GM23338 (cell line): ENCODE data around the gene IL22RA2. TPM values are rescaled to one million over a fixed set of nuclear protein-coding genes. Genes with fewer than 3 reads are reported as not detected.

ENCODE experiments used
- ATAC-seq: fragments of 200-7000 bp; cut with Tn5 transposase; 3 replicates; pipeline ENCODE4 v1.9.1; 2020
- DNase-seq: peaks from one replicate; pipeline ENCODE4 v3.0.0-alpha.2; 2015; ENCODE audit warnings: low spot score
- H2AFZ ChIP-seq: fragments of 200-600 bp; sonication (generic); 2 replicates; pipeline ENCODE4 v1.8.0; 2016; ENCODE audit warnings: antibody characterized with exemption, mild to moderate bottlenecking, moderate library complexity
- H3F3A ChIP-seq: fragments of 200-600 bp; sonication (generic); replicated peaks from 2 replicates; pipeline ENCODE4 v1.8.0; 2017; ENCODE audit warnings: antibody characterized with exemption, mixed run types, low read depth
- H3K27ac ChIP-seq: fragments of 200-600 bp; sonication (generic); 2 replicates; pipeline ENCODE4 v1.6.1; 2016; ENCODE audit warnings: low read depth
- H3K27me3 ChIP-seq: fragments of 200-600 bp; sonication (generic); 2 replicates; pipeline ENCODE4 v1.8.0; 2016; ENCODE audit warnings: mild to moderate bottlenecking, mixed run types, moderate library complexity; ENCODE audit not compliant: insufficient read depth
- H3K36me3 ChIP-seq: fragments of 200-600 bp; sonication (generic); 2 replicates; pipeline ENCODE4 v1.8.0; 2016; ENCODE audit warnings: mild to moderate bottlenecking; ENCODE audit not compliant: insufficient read depth
- H3K4me1 ChIP-seq: fragments of 200-600 bp; sonication (generic); 2 replicates; pipeline ENCODE4 v1.8.0; 2016; ENCODE audit warnings: mild to moderate bottlenecking, moderate library complexity; ENCODE audit not compliant: insufficient read depth
- H3K4me2 ChIP-seq: fragments of 200-600 bp; sonication (generic); 2 replicates; pipeline ENCODE4 v1.7.1; 2017; ENCODE audit warnings: mixed run types
- H3K4me3 ChIP-seq: fragments of 200-600 bp; sonication (generic); 2 replicates; pipeline ENCODE4 v1.6.1; 2016; ENCODE audit warnings: mixed run types
- H3K79me2 ChIP-seq: fragments of 200-600 bp; sonication (generic); replicated peaks from 2 replicates; pipeline ENCODE4 v1.8.0; 2017; ENCODE audit warnings: mild to moderate bottlenecking; ENCODE audit not compliant: insufficient read depth
- H3K9me2 ChIP-seq: fragments of 200-600 bp; sonication (generic); 2 replicates; pipeline ENCODE4 v1.8.0; 2017; ENCODE audit not compliant: insufficient read depth
- H4K20me1 ChIP-seq: fragments of 200-600 bp; sonication (generic); replicated peaks from 2 replicates; pipeline ENCODE4 v1.8.0; 2017; ENCODE audit warnings: mild to moderate bottlenecking; ENCODE audit not compliant: insufficient read depth
- H3K27ac Mint-ChIP-seq: 2 replicates; pipeline ENCODE4 v1.8.0; 2020; ENCODE audit warnings: inconsistent platforms, mild to moderate bottlenecking, moderate library complexity, mixed read lengths
- H3K27me3 Mint-ChIP-seq: 3 replicates; pipeline ENCODE4 v1.8.0; 2022; ENCODE audit warnings: low read depth, mild to moderate bottlenecking, moderate library complexity, mixed read lengths, inconsistent platforms; ENCODE audit not compliant: insufficient read depth, poor library complexity
- H3K36me3 Mint-ChIP-seq: 3 replicates; pipeline ENCODE4 v1.8.0; 2021; ENCODE audit warnings: low read depth, mild to moderate bottlenecking, inconsistent platforms, moderate library complexity, mixed read lengths
- H3K4me1 Mint-ChIP-seq: 3 replicates; pipeline ENCODE4 v1.8.0; 2020; ENCODE audit warnings: mild to moderate bottlenecking, inconsistent platforms, mixed read lengths
- H3K4me3 Mint-ChIP-seq: 3 replicates; pipeline ENCODE4 v1.8.0; 2021; ENCODE audit warnings: moderate library complexity, mild to moderate bottlenecking, inconsistent platforms, mixed read lengths
- H3K9me3 Mint-ChIP-seq: 3 replicates; pipeline ENCODE4 v1.8.0; 2020; ENCODE audit warnings: moderate library complexity, mild to moderate bottlenecking, inconsistent platforms, mixed read lengths
- CREB1 ChIP-seq: fragments of 250-450 bp; sonication (Bioruptor Pico); IDR thresholded peaks from 2 replicates; pipeline ENCODE4 v1.5.0; 2020; ENCODE audit warnings: low read depth, mild to moderate bottlenecking, moderate library complexity
- CTCF ChIP-seq, 2 experiments: fragments of 200-600 bp in 1 of 2; sonication (generic) in 1 of 2; conservative IDR thresholded peaks; 2 replicates each; pipeline versions ENCODE4 v1.5.1 to v1.6.1; 2016 to 2017; ENCODE audit warnings: antibody characterized with exemption in 2 of 2, low read depth in 2 of 2, mild to moderate bottlenecking in 2 of 2, moderate library complexity in 1 of 2
- ETS1 ChIP-seq: IDR thresholded peaks from 2 replicates; pipeline ENCODE4 v1.6.1; 2016; ENCODE audit warnings: antibody characterized with exemption
- EZH2 ChIP-seq: fragments of 200-600 bp; sonication (generic); IDR thresholded peaks from one replicate; pipeline ENCODE4 v1.8.0; 2017; ENCODE audit warnings: antibody characterized with exemption, mild to moderate bottlenecking, low read depth; ENCODE audit not compliant: unreplicated experiment
- EZH2phosphoT487 ChIP-seq: fragments of 200-600 bp; sonication (generic); IDR thresholded peaks from one replicate; pipeline ENCODE4 v1.8.1; 2018; ENCODE audit warnings: antibody characterized with exemption; ENCODE audit not compliant: unreplicated experiment
- JUNB ChIP-seq: IDR thresholded peaks from one replicate; pipeline ENCODE4 v1.6.1; 2016; ENCODE audit warnings: antibody characterized with exemption; ENCODE audit not compliant: unreplicated experiment
- NANOG ChIP-seq: IDR thresholded peaks from 2 replicates; pipeline ENCODE4 v1.6.1; 2016; ENCODE audit warnings: antibody characterized with exemption, borderline replicate concordance
- POLR2AphosphoS5 ChIP-seq: IDR thresholded peaks from 2 replicates; pipeline ENCODE4 v1.6.1; 2016; ENCODE audit warnings: antibody characterized with exemption, low read depth
- STAT1 ChIP-seq: IDR thresholded peaks from one replicate; pipeline ENCODE4 v1.6.1; 2016; ENCODE audit warnings: antibody characterized with exemption; ENCODE audit not compliant: unreplicated experiment
- ZNF114 ChIP-seq: fragments of 250-450 bp; sonication (Bioruptor Pico); IDR thresholded peaks from 2 replicates; pipeline ENCODE4 v1.5.0; 2020; ENCODE audit warnings: mild to moderate bottlenecking, moderate library complexity
- ZNF331 ChIP-seq: fragments of 250-450 bp; sonication (Bioruptor Pico); IDR thresholded peaks from 2 replicates; pipeline ENCODE4 v1.5.0; 2020; ENCODE audit warnings: low read depth, mild to moderate bottlenecking, moderate library complexity
- polyA plus RNA-seq: library from polyadenylated mRNA; unstranded; fragments of >200 nt; fragmentation: Nextera tagmentation; extraction: Ambion mirVana; gene quantifications from 2 replicates; pipeline ENCODE4 v1.2.1, GENCODE V29; 2016
- total RNA-seq: library from RNA; depleted of rRNA; stranded (reverse); fragments of >200 nt; shearing (Covaris generic); gene quantifications from 2 replicates; pipeline ENCODE4 v1.2.3, GENCODE V29; 2014
- TF ChIP-seq, protein P1 (sequence below): IDR thresholded peaks from one replicate; pipeline ENCODE4 v1.6.1; 2018; ENCODE audit warnings: antibody characterized with exemption; ENCODE audit not compliant: unreplicated experiment
- TF ChIP-seq, protein P2 (sequence below): fragments of 250-450 bp; sonication (Bioruptor Pico); IDR thresholded peaks from 2 replicates; pipeline ENCODE4 v1.5.0; 2020; ENCODE audit warnings: mild to moderate bottlenecking, moderate library complexity

Gene IL22RA2
- total and polyA plus RNA-seq, 2 experiments from 2014 or later = not detected

- Histone ChIP-seq H3K27me3 (no peaks in the 10 kb centered on the region), H3K4me3 (no peak overlapping the region), H3K4me2 (no peak overlapping the region), H3K36me3 (peaks cover 7% of the 10 kb centered on the region; the same call in 1 of the 2 replicates), H4K20me1 (no peaks in the 10 kb centered on the region), H3F3A (no peaks in the 10 kb centered on the region), H3K9me2 (peaks cover 18% of the 10 kb centered on the region), H2AFZ (no peak overlapping the region; the same call in 1 of the 2 replicates), H3K4me1 (no peaks in the 10 kb centered on the region), H3K79me2 (no peaks in the 10 kb centered on the region), H3K27ac (no peak overlapping the region)
- no peak for ATAC-seq
- TF ChIP-seq CTCF (conservative IDR thresholded peaks at IDR 0.05; ENCODE audit: low read depth in 2 of 2) (no peak), EZH2phosphoT487 (no peak), STAT1 (no peak), CREB1 (no peak), ZNF331 (no peak), EZH2 (no peak), ETS1 (no peak), ZNF114 (CRISPR knock-in tag) (no peak), POLR2AphosphoS5 (no peak), NANOG (no peak), JUNB (no peak)
- TF ChIP-seq, protein P1, sequence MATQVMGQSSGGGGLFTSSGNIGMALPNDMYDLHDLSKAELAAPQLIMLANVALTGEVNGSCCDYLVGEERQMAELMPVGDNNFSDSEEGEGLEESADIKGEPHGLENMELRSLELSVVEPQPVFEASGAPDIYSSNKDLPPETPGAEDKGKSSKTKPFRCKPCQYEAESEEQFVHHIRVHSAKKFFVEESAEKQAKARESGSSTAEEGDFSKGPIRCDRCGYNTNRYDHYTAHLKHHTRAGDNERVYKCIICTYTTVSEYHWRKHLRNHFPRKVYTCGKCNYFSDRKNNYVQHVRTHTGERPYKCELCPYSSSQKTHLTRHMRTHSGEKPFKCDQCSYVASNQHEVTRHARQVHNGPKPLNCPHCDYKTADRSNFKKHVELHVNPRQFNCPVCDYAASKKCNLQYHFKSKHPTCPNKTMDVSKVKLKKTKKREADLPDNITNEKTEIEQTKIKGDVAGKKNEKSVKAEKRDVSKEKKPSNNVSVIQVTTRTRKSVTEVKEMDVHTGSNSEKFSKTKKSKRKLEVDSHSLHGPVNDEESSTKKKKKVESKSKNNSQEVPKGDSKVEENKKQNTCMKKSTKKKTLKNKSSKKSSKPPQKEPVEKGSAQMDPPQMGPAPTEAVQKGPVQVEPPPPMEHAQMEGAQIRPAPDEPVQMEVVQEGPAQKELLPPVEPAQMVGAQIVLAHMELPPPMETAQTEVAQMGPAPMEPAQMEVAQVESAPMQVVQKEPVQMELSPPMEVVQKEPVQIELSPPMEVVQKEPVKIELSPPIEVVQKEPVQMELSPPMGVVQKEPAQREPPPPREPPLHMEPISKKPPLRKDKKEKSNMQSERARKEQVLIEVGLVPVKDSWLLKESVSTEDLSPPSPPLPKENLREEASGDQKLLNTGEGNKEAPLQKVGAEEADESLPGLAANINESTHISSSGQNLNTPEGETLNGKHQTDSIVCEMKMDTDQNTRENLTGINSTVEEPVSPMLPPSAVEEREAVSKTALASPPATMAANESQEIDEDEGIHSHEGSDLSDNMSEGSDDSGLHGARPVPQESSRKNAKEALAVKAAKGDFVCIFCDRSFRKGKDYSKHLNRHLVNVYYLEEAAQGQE = no peak
- TF ChIP-seq, protein P2, sequence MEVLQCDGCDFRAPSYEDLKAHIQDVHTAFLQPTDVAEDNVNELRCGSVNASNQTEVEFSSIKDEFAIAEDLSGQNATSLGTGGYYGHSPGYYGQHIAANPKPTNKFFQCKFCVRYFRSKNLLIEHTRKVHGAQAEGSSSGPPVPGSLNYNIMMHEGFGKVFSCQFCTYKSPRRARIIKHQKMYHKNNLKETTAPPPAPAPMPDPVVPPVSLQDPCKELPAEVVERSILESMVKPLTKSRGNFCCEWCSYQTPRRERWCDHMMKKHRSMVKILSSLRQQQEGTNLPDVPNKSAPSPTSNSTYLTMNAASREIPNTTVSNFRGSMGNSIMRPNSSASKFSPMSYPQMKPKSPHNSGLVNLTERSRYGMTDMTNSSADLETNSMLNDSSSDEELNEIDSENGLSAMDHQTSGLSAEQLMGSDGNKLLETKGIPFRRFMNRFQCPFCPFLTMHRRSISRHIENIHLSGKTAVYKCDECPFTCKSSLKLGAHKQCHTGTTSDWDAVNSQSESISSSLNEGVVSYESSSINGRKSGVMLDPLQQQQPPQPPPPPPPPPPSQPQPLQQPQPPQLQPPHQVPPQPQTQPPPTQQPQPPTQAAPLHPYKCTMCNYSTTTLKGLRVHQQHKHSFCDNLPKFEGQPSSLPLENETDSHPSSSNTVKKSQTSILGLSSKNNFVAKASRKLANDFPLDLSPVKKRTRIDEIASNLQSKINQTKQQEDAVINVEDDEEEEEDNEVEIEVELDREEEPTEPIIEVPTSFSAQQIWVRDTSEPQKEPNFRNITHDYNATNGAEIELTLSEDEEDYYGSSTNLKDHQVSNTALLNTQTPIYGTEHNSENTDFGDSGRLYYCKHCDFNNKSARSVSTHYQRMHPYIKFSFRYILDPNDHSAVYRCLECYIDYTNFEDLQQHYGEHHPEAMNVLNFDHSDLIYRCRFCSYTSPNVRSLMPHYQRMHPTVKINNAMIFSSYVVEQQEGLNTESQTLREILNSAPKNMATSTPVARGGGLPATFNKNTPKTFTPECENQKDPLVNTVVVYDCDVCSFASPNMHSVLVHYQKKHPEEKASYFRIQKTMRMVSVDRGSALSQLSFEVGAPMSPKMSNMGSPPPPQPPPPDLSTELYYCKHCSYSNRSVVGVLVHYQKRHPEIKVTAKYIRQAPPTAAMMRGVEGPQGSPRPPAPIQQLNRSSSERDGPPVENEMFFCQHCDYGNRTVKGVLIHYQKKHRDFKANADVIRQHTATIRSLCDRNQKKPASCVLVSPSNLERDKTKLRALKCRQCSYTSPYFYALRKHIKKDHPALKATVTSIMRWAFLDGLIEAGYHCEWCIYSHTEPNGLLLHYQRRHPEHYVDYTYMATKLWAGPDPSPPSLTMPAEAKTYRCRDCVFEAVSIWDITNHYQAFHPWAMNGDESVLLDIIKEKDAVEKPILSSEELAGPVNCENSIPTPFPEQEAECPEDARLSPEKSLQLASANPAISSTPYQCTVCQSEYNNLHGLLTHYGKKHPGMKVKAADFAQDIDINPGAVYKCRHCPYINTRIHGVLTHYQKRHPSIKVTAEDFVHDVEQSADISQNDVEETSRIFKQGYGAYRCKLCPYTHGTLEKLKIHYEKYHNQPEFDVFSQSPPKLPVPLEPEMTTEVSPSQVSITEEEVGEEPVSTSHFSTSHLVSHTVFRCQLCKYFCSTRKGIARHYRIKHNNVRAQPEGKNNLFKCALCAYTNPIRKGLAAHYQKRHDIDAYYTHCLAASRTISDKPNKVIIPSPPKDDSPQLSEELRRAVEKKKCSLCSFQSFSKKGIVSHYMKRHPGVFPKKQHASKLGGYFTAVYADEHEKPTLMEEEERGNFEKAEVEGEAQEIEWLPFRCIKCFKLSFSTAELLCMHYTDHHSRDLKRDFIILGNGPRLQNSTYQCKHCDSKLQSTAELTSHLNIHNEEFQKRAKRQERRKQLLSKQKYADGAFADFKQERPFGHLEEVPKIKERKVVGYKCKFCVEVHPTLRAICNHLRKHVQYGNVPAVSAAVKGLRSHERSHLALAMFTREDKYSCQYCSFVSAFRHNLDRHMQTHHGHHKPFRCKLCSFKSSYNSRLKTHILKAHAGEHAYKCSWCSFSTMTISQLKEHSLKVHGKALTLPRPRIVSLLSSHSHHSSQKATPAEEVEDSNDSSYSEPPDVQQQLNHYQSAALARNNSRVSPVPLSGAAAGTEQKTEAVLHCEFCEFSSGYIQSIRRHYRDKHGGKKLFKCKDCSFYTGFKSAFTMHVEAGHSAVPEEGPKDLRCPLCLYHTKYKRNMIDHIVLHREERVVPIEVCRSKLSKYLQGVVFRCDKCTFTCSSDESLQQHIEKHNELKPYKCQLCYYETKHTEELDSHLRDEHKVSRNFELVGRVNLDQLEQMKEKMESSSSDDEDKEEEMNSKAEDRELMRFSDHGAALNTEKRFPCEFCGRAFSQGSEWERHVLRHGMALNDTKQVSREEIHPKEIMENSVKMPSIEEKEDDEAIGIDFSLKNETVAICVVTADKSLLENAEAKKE (CRISPR knock-in tag) = no peak
- no peak overlapping the region for H3K4me3 Mint-ChIP-seq
- no peak for DNase-seq
- H3K9me3 Mint-ChIP-seq = peaks cover 36% of the 10 kb centered on the region
- H3K27ac Mint-ChIP-seq = no peak overlapping the region
- peaks cover 3% of the 10 kb centered on the region for H3K27me3 Mint-ChIP-seq
- H3K36me3 Mint-ChIP-seq = peaks cover 19% of the 10 kb centered on the region
- no peaks in the 10 kb centered on the region for H3K4me1 Mint-ChIP-seq
Measured at GRCh38 chr6:137106183-137106582, 67.3 kb downstream of the IL22RA2 start.
